ENCODE results near the gene TMEM101.
"Not testable (repeated sequence)": the region's sequence is repeated elsewhere in the genome, so short reads cannot be mapped to it uniquely, and the experiment has no call there.

TMEM101 gene

GRCh38 chr17:43982171-43982570 is 32.6 kb downstream of the TMEM101 start:
- DNase-seq (ENCODE audit: low spot score in 2 of 2) (no peak), ATAC-seq (ENCODE audit: low read depth) (no peak)
- H3K27me3 Mint-ChIP-seq = peaks cover 20% of the 10 kb centered on the region
- H3K4me3 Mint-ChIP-seq = no peak overlapping the region
- H3K9me3 Mint-ChIP-seq = no peaks in the 10 kb centered on the region
- H3K4me1 Mint-ChIP-seq = no peaks in the 10 kb centered on the region
- no peaks in the 10 kb centered on the region for H3K36me3 Mint-ChIP-seq
- no peak overlapping the region for H3K27ac Mint-ChIP-seq

- no peaks in the 10 kb centered on the region for H3K4me1 Mint-ChIP-seq
- no peak overlapping the region for H3K27ac Mint-ChIP-seq
- no peaks in the 10 kb centered on the region for H3K36me3 Mint-ChIP-seq
- no peaks in the 10 kb centered on the region for H3K9me3 Mint-ChIP-seq
- no peak for ATAC-seq (ENCODE audit: low read depth)
- H3K27me3 Mint-ChIP-seq = peaks cover 15% of the 10 kb centered on the region
- DNase-seq (ENCODE audit: low spot score in 2 of 2) = no peak
- no peak overlapping the region for H3K4me3 Mint-ChIP-seq
Observed at GRCh38 chr17:43979671-43980070, 35.1 kb downstream of the TMEM101 start.

GRCh38 chr17:43979011-43979410 is 35.8 kb downstream of the TMEM101 start:
- H3K27me3 Mint-ChIP-seq = peaks cover 15% of the 10 kb centered on the region

GRCh38 chr17:43978078-43978477 is 36.7 kb downstream of the TMEM101 start:
- H3K4me1 Mint-ChIP-seq = no peaks in the 10 kb centered on the region
- ATAC-seq (ENCODE audit: low read depth) (no peak), DNase-seq (ENCODE audit: low spot score in 2 of 2) (no peak)
- H3K36me3 Mint-ChIP-seq = no peaks in the 10 kb centered on the region
- H3K9me3 Mint-ChIP-seq = no peaks in the 10 kb centered on the region
- H3K27ac Mint-ChIP-seq = no peak overlapping the region
- no peak overlapping the region for H3K4me3 Mint-ChIP-seq
- H3K27me3 Mint-ChIP-seq = peaks cover 15% of the 10 kb centered on the region

More at GRCh38 chr17:43979011-43979410, 35.8 kb downstream of the TMEM101 start:
- ATAC-seq (ENCODE audit: low read depth) = no peak
- Mint-ChIP-seq H3K27ac (no peak overlapping the region), H3K4me1 (no peaks in the 10 kb centered on the region), H3K4me3 (no peak overlapping the region), H3K36me3 (no peaks in the 10 kb centered on the region), H3K9me3 (no peaks in the 10 kb centered on the region)
- DNase-seq (ENCODE audit: low spot score in 2 of 2) = no peak

- H3K27me3 Mint-ChIP-seq = peaks cover 11% of the 10 kb centered on the region
- no peak for DNase-seq (ENCODE audit: low spot score in 2 of 2)
- H3K27ac Mint-ChIP-seq = no peak overlapping the region
- H3K4me1 Mint-ChIP-seq = no peaks in the 10 kb centered on the region
- H3K36me3 Mint-ChIP-seq = no peaks in the 10 kb centered on the region
- no peak for ATAC-seq (ENCODE audit: low read depth)
- H3K9me3 Mint-ChIP-seq = no peaks in the 10 kb centered on the region
- H3K4me3 Mint-ChIP-seq = no peak overlapping the region
Observed at GRCh38 chr17:43976963-43977837, 37.6 kb downstream of the TMEM101 start.

- no peaks in the 10 kb centered on the region for H3K4me1 Mint-ChIP-seq
- peaks cover 1% of the 10 kb centered on the region for H3K9me3 Mint-ChIP-seq
- no peak overlapping the region for H3K27ac Mint-ChIP-seq
- no peak for DNase-seq (ENCODE audit: low spot score in 2 of 2)
- peaks cover 4% of the 10 kb centered on the region for H3K27me3 Mint-ChIP-seq
- no peaks in the 10 kb centered on the region for H3K36me3 Mint-ChIP-seq
- H3K4me3 Mint-ChIP-seq = no peak overlapping the region
- ATAC-seq (ENCODE audit: low read depth) = no peak
Observed at GRCh38 chr17:43975898-43976297, 38.9 kb downstream of the TMEM101 start.

- Mint-ChIP-seq H3K27ac (no peak overlapping the region), H3K27me3 (peaks cover 4% of the 10 kb centered on the region), H3K4me1 (no peaks in the 10 kb centered on the region), H3K36me3 (no peaks in the 10 kb centered on the region), H3K4me3 (no peak overlapping the region), H3K9me3 (peaks cover 1% of the 10 kb centered on the region)
- DNase-seq (ENCODE audit: low spot score in 2 of 2) (no peak), ATAC-seq (ENCODE audit: low read depth) (no peak)
Observed at GRCh38 chr17:43974382-43975266, 40.1 kb downstream of the TMEM101 start.

- ATAC-seq (ENCODE audit: low read depth); H3K36me3 Mint-ChIP-seq; H3K27ac Mint-ChIP-seq; DNase-seq (ENCODE audit: low spot score in 2 of 2); H3K4me1 Mint-ChIP-seq; H3K27me3 Mint-ChIP-seq; H3K4me3 Mint-ChIP-seq; H3K9me3 Mint-ChIP-seq: not testable (repeated sequence)
Observed at GRCh38 chr17:43972444-43973212, 42.1 kb downstream of the TMEM101 start.

- not testable (repeated sequence) for DNase-seq (ENCODE audit: low spot score in 2 of 2); H3K4me3 Mint-ChIP-seq; H3K27ac Mint-ChIP-seq; H3K36me3 Mint-ChIP-seq; ATAC-seq (ENCODE audit: low read depth); H3K9me3 Mint-ChIP-seq; H3K4me1 Mint-ChIP-seq; H3K27me3 Mint-ChIP-seq
Observed at GRCh38 chr17:43971436-43971835, 43.3 kb downstream of the TMEM101 start.

- peaks cover 6% of the 10 kb centered on the region for H3K27me3 Mint-ChIP-seq
- no peaks in the 10 kb centered on the region for H3K36me3 Mint-ChIP-seq
- H3K9me3 Mint-ChIP-seq = peaks cover 1% of the 10 kb centered on the region
- no peak overlapping the region for H3K4me3 Mint-ChIP-seq
- no peak for DNase-seq (ENCODE audit: low spot score in 2 of 2)
- ATAC-seq (ENCODE audit: low read depth) = no peak
- H3K4me1 Mint-ChIP-seq = no peaks in the 10 kb centered on the region
- H3K27ac Mint-ChIP-seq = no peak overlapping the region
Observed at GRCh38 chr17:43970366-43970765, 44.4 kb downstream of the TMEM101 start.

GRCh38 chr17:43967251-43967875 is 47.4 kb downstream of the TMEM101 start:
- Mint-ChIP-seq H3K27me3 (peaks cover 9% of the 10 kb centered on the region), H3K27ac (no peak overlapping the region), H3K4me3 (no peak overlapping the region), H3K9me3 (peaks cover 1% of the 10 kb centered on the region), H3K36me3 (no peaks in the 10 kb centered on the region), H3K4me1 (no peaks in the 10 kb centered on the region)
- no peak for DNase-seq (ENCODE audit: low spot score in 2 of 2)
- no peak for ATAC-seq (ENCODE audit: low read depth)

- H3K36me3 Mint-ChIP-seq = no peaks in the 10 kb centered on the region
- no peaks in the 10 kb centered on the region for H3K9me3 Mint-ChIP-seq
- DNase-seq (ENCODE audit: low spot score in 2 of 2) = no peak
- H3K27ac Mint-ChIP-seq = no peak overlapping the region
- peaks cover 4% of the 10 kb centered on the region for H3K4me1 Mint-ChIP-seq
- peaks cover 11% of the 10 kb centered on the region for H3K27me3 Mint-ChIP-seq
- ATAC-seq (ENCODE audit: low read depth) = no peak
- H3K4me3 Mint-ChIP-seq = no peak overlapping the region
Observed at GRCh38 chr17:43966276-43966675, 48.5 kb downstream of the TMEM101 start.

- Mint-ChIP-seq H3K4me3 (no peak overlapping the region), H3K27ac (no peak overlapping the region), H3K27me3 (peaks cover 14% of the 10 kb centered on the region), H3K36me3 (no peaks in the 10 kb centered on the region), H3K9me3 (no peaks in the 10 kb centered on the region), H3K4me1 (peaks cover 4% of the 10 kb centered on the region)
- ATAC-seq (ENCODE audit: low read depth) (peak; percentile 52), DNase-seq (ENCODE audit: low spot score in 2 of 2) (no peak)
Observed at GRCh38 chr17:43962479-43962878, 52.3 kb downstream of the TMEM101 start.

Data from memory B cell (primary cell).